DMS79 (cell line): ENCODE measurements around the gene UIMC1.
A peak's percentile ranks its signal among the peaks of the same experiment; 100 is the strongest.
"Not testable (repeated sequence)": the region's sequence is repeated elsewhere in the genome, so short reads cannot be mapped to it uniquely, and the experiment has no call there.

Experiments used
- DNase-seq: peaks from one replicate; lab custom pipeline; 2025; lab: John Stamatoyannopoulos, UW

The UIMC1 gene

GRCh38 chr5:177006265-177006972, at the start of gene UIMC1:
Gene UIMC1 (minus strand): TSS chr5:177006779. CDS start chr5:176982615, 24,164 bp downstream.
- DNase-seq, result peak; percentile 43

DNA sequence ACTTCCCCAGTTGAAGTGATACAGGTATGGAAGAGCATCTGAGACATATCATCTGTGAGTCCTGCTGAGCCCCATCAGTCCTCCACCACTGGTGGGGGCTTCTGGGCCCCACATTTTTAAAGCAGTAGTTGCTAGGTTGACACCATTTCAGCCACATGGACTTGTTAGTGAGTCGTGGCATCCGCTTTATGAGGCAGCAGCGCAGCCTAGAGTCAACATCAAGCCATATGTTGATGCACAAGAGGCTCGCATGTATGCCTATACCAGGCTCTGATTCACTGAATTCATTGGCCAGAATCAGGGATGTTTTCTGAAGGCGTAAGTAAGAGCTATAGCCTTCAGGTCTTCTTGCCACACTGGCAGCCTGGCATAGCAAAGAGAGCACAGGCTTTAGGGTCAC, 42.7 kb upstream of the UIMC1 start:
- no peak for DNase-seq

DNA sequence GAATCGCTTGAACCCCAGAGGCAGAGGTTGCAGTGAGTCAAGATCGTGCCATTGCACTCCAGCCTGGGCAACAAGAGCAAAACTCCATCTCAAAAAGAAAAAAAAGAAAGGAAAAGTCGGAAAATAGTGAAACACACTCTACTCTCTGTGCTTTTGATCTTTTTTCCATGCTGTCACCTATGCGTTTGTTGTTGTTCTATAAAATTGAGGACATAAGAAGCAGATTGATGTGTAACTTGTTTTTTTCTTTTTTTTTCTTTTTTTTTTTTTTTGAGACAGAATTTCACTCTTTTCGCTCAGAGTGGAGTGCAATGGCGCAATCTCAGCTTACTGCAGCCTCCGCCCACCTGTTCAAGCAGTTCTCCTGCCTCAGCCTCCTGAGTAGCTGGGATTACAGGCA, 42.0 kb upstream of the UIMC1 start:
- not testable (repeated sequence) for DNase-seq

GRCh38 chr5:177045631-177046030, 39.1 kb upstream of the UIMC1 start:
- DNase-seq, result no peak

GRCh38 chr5:177044641-177045040, 38.1 kb upstream of the UIMC1 start:
- DNase-seq, result no peak

GRCh38 chr5:177043958-177044357, 37.4 kb upstream of the UIMC1 start:
- DNase-seq, result no peak

GRCh38 chr5:177043114-177043513, 36.5 kb upstream of the UIMC1 start:
- no peak for DNase-seq

DNA sequence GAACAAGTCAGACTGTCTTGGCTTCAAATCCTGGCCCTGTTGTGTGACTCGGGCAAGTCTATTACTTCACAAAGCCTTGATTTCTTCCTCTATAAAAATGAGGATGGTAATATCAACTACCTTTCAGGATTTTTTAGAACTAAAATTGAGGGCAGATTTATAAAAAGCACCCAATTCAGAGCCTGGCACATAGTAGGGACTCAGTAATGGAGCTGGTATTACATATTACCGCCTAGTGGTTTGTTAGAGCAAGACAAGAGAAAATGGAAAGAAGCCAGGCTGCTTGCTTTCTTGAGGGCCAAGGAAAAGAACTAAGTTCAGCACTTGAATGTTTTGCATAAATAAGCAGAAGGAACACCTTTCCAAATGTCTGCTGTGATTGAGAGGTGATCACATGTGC, 35.4 kb upstream of the UIMC1 start:
- DNase-seq, result no peak

DNA sequence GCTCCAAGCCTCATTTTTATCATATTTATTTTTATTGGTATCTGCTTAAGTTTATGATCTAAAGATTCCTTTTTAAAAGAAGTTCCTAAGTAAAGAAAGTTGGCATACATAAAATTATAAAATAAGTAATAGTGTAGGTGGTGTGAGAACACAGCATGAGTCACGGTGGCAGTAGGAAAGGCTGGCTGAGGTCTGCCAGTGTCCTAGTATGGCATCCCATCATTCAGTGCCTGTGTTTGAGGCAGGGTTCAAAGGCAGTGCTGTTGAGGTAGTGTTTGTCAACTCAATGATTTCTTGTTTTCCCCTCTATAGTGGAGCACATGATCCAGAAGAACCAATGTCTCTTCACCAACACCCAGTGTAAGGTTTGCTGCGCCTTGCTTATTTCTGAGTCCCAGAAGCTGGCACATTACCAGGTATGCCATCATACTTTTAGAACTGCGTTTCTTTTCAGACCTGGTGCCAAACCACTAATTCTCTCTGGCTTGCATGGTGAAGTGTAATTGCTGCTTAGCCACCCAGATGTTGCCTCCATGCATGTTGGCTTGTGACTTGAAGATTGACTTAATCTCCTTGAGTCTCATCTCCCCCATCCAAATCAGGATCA, 34.3 kb upstream of the UIMC1 start:
- DNase-seq, result peak; percentile 56

DNA sequence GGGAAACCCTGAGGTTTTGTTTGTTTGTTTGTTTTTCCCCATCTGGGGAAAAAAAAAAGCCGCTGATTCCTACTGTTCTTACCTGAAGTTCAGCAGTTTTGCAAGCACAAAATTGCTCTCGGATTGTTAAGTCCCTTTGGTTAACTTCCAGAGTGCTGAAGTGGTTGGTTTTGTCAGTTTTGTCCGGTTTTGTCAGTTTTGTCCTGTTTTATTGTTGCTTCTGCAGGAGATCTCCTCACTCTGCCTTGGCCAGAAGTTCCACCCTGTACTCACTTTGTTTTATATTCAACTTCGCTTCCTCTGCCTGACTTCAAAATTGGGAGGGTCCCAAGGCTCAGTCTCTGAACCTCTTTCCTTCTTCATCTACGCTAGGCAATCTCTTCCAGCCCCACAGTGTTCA, 30.3 kb upstream of the UIMC1 start:
- no peak for DNase-seq

GRCh38 chr5:177036443-177036842, 29.9 kb upstream of the UIMC1 start:
- DNase-seq, result no peak

DNA sequence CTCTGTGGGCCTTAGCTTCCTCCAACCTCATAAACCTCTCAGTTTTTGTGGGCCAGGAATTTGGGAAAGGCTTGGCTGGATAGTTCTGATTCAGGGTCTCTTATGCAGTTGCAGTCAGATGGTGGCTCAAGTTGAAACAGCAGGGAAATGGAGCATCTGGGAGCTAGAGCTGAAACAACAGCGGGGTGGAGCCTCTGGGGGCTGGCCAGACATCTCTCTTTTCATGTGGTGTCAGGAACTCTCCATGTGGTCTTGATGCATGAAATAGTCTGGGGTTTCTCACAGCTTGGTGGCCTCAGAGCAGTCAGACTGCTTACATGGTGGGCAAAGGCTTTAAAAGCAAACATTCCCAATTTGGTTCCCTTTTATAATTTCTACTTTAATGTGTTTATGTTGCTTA, 29.4 kb upstream of the UIMC1 start:
- no peak for DNase-seq

DNA sequence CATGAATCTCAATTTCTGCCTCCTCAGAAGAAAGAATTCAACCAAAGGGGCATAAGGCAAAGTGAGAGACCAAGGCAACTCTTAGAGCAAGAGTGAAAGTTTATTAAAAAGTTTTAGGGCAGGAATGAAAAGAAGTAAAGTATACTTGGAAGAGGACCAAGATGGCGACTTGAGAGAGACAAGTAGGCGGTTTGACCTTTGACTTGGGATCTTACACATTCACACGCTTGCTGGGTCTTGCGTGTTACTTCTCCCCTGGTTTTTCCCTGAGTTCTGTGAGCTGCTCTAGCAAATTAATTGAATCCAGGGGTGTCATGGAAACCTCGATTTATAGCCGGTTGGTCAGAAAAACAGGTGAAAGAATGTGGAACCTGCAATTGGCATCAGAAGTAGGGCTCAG, 22.9 kb upstream of the UIMC1 start:
- no peak for DNase-seq

- DNase-seq, result no peak
Observed at GRCh38 chr5:177027665-177028064, 21.1 kb upstream of the UIMC1 start.

DNA sequence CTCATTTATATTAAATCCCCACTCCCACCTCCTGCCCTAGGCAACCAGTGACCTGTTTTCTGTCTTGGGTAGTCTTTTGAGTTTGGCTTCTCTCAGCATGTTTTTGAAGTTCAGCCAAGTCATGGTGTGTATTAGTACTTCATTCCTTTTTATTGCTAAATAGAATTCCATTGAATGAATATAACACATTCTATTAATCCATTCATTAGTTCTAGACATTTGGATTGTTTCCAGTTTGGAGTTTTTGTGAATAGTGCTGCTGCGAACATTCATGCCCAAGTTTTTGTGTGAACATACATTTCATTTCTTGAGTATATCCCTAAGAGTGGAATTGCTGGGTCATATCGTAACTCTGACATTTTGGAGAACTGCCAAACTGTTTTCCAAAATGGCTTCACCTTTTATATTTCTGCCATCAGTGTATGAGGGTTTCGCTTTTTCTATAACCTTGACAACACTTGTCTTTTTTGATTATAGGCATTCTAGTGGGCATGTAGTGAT, 18.6 kb upstream of the UIMC1 start:
- DNase-seq, result no peak

GRCh38 chr5:177024559-177024958, 18.0 kb upstream of the UIMC1 start:
- no peak for DNase-seq

DNA sequence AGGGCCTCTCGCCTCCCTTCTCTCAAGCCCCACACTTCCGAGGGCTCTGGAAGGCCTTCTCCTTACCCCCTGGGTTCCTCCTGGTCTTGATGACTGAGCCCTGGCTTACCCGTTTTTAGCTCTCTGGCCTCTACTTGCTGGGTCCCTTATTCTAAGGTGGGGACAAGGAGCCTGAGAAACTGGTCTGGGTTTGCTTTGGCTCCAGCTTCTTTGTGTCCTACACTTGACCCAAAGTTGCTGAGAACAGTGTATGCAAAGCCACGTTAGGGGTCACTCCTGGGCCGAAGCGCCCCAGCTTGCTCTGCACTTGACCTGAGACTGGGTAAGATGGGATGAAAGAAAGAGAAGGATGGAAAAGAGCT, 16.7 kb upstream of the UIMC1 start:
- DNase-seq, result no peak

GRCh38 chr5:177022386-177023302, 16.1 kb upstream of the UIMC1 start, which contains the start of gene ZNF346:
Gene ZNF346 (plus strand): TSS chr5:177022696. CDS start chr5:177022739, 43 bp downstream.
- DNase-seq, result peak; percentile 29

DNA sequence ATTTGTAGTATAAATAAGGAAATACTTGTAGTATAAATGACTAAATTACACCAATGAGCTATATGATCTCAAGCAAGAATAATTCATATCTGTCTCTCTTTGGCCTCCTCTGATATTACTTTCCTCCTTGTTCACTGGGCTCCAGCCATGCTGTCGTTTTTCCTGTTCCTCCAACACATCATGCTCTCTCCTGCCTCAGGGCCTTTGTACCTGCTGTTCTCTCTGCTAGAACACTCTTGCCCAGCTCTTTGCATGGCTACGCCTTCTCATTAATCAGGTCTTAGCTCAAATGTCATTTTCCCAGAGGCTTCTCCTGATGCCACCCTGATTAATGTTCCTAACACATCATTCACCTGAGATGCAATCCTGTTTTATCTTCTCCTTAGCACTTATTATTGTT, 13.5 kb upstream of the UIMC1 start:
- no peak for DNase-seq

GRCh38 chr5:177018341-177018740, 11.8 kb upstream of the UIMC1 start:
- DNase-seq, result no peak

DNA sequence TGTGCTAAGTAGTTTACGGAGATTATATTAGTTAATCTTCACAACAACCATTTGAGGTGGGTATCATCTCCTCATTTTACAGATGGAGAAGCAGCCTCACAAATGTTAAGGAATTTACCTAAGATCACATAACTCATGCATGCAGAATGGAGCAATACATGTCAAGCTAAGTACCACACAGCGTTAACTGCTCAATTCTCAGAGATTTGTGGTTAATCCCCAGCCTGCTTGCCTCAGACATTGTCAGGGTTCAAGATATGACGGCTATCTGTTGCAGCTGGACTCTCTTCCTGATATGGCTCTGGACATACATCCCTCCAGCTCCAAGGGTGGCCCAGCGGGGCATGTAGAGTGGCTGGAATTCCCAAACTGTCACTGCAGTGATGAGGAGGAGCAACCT, 8.6 kb upstream of the UIMC1 start:
- no peak for DNase-seq

DNA sequence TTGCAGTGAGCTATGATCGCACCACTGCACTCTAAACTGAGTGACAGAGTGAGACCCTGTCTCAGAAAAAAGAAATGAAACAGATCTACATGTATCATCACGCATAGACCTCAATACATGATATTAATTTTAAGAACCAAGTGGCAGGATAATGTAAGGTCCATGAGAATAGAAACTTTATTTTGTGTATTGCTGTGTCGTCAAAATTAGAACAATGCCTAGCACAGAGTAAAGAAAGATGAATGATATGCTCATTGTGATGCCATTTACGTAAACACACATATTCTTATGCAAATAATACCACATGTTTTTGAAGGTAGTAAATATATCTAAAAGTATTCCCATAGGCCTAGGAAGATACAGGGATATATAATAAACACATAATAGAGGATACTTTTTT, 3.6 kb upstream of the UIMC1 start:
- DNase-seq, result no peak

- DNase-seq, result no peak
Observed at GRCh38 chr5:177008716-177009115, 2.1 kb upstream of the UIMC1 start.
